Neural cell (in vitro differentiated cells): ENCODE measurements around the gene CXCL5.

Experiments used
- CTCF ChIP-seq: fragments of 450-650 bp; IDR thresholded peaks from 2 replicates; pipeline ENCODE4 v1.5.1; 2014; ENCODE audit warnings: antibody characterized with exemption, mild to moderate bottlenecking, moderate library complexity; ENCODE audit not compliant: poor library complexity, severe bottlenecking
- EZH2 ChIP-seq: fragments of 200-600, 300-800 bp; shearing (Covaris generic), sonication (generic); IDR thresholded peaks from 2 replicates; pipeline ENCODE4 v1.6.1; 2014; ENCODE audit warnings: antibody characterized with exemption, low read length, borderline replicate concordance, mild to moderate bottlenecking; ENCODE audit not compliant: insufficient read depth, poor library complexity, severe bottlenecking
- MXI1 ChIP-seq: fragments of 450-650 bp; conservative IDR thresholded peaks from 2 replicates; pipeline ENCODE4 v1.6.1; 2014; ENCODE audit warnings: antibody characterized with exemption, mild to moderate bottlenecking; ENCODE audit not compliant: poor library complexity, severe bottlenecking
- POLR2AphosphoS5 ChIP-seq: IDR thresholded peaks from 2 replicates; pipeline ENCODE4 v1.6.1; 2012
- RAD21 ChIP-seq: fragments of 450-650 bp; conservative IDR thresholded peaks from 2 replicates; pipeline ENCODE4 v1.6.1; 2014; ENCODE audit warnings: antibody characterized with exemption, mild to moderate bottlenecking, moderate library complexity
- SMC3 ChIP-seq: fragments of 450-650 bp; conservative IDR thresholded peaks from 2 replicates; pipeline ENCODE4 v1.6.1; 2014; ENCODE audit warnings: antibody characterized with exemption, mild to moderate bottlenecking, moderate library complexity; ENCODE audit not compliant: poor library complexity

- TF ChIP-seq RAD21: no peak
- TF ChIP-seq CTCF: no peak
- TF ChIP-seq EZH2: no peak
- TF ChIP-seq MXI1: no peak
- no peak for TF ChIP-seq POLR2AphosphoS5
- TF ChIP-seq SMC3: no peak
These were observed 16.8 kb upstream of the CXCL5 start for GRCh38 chr4:74015126-74015780.
